Kidney (tissue), 14 donors: ENCODE results near the gene RYK. TPM values are rescaled to one million over a fixed set of nuclear protein-coding genes. Genes with fewer than 3 reads are reported as not detected.

ENCODE experiments used
- DNase-seq, 5 donors: peaks; one replicate each; pipeline ENCODE4 v3.0.0-alpha.2; 2013 to 2020
- FAIRE-seq: peaks from 2 replicates; lab custom pipeline; 2012; peaks lifted over from hg19 to GRCh38; lab: Jason Lieb, UNC
- H3K27ac ChIP-seq, 2 donors: one replicate each; pipeline ENCODE4 v1.7.0; 2013; ENCODE audit warnings: low read depth in 2 of 2, low read length in 2 of 2, inconsistent platforms in 1 of 2
- H3K27me3 ChIP-seq: one replicate; pipeline ENCODE4 v1.7.1; 2013; ENCODE audit warnings: low read length, inconsistent platforms; ENCODE audit not compliant: control insufficient read depth, insufficient read depth
- H3K36me3 ChIP-seq, 3 donors: one replicate each; pipeline versions ENCODE4 v1.7.0 to v1.7.1; 2013; ENCODE audit warnings: low read length in 3 of 3, control low read depth in 1 of 3, inconsistent platforms in 1 of 3; ENCODE audit not compliant: insufficient read depth in 3 of 3, control insufficient read depth in 2 of 3
- H3K4me1 ChIP-seq, 3 donors: one replicate each; pipeline versions ENCODE4 v1.7.0 to v1.7.1; 2013; ENCODE audit warnings: low read length in 3 of 3, inconsistent platforms in 1 of 3, low read depth in 1 of 3; ENCODE audit not compliant: control insufficient read depth in 2 of 3, insufficient read depth in 2 of 3
- H3K4me3 ChIP-seq, 3 donors: one replicate each; pipeline versions ENCODE4 v1.7.0 to v1.8.1; 2013; ENCODE audit warnings: low read length in 3 of 3, control low read depth in 1 of 3, inconsistent platforms in 1 of 3
- H3K9ac ChIP-seq, 3 donors: one replicate each; pipeline versions ENCODE4 v1.7.0 to v1.7.1; 2013; ENCODE audit warnings: low read length in 3 of 3, control low read depth in 1 of 3, inconsistent platforms in 1 of 3
- H3K9me3 ChIP-seq, 3 donors: one replicate each; pipeline versions ENCODE4 v1.7.0 to v1.7.1; 2013; ENCODE audit warnings: low read length in 3 of 3, control low read depth in 1 of 3, inconsistent platforms in 1 of 3; ENCODE audit not compliant: control insufficient read depth in 2 of 3, insufficient read depth in 1 of 3
- CTCF ChIP-seq: IDR thresholded peaks from 3 replicates; pipeline ENCODE4 v1.5.1; 2012; ENCODE audit warnings: mild to moderate bottlenecking, moderate library complexity, borderline replicate concordance; ENCODE audit not compliant: insufficient read depth; ENCODE audit errors: extremely low read depth
- intact Hi-C: fragments of 100-400 bp; cut with DNase I; formaldehyde crosslinking; loops from one replicate; pipeline ENCODE4 v1.11.1; 2022
- polyA plus RNA-seq: library from polyadenylated mRNA; stranded (reverse); fragments of 350-450 nt; fragmentation: Illumina TruSeq; extraction: RNeasy Lipid Tissue Mini Kit (QIAGEN cat#74804); gene quantifications from one replicate; pipeline ENCODE4 v1.2.3, GENCODE V29; 2014; ENCODE audit warnings: low read depth, low replicate concordance; ENCODE audit not compliant: insufficient read depth
- total RNA-seq: library from RNA; stranded (reverse); fragmentation: NEBNext Ultra II Directional; extraction: Animal tissue kit (Norgen Biotek cat#: 25700); gene quantifications from one replicate; pipeline ENCODE4 v1.2.1, GENCODE V29; 2021
- donor health status: control.
- donor health status: control.
- donor health status: control.
- donor health status: control.
- donor health status: control.
- donor health status: DM: yes; HTN: yes; CAD: no.
- donor health status: Normal renal cell carcinoma (clear cell type).

RYK gene
- total and polyA plus RNA-seq, 2 donors from 2014 or later, result 32.2 to 50.9 TPM

- intact Hi-C loops, result no loop called here
- Histone ChIP-seq H3K4me1 (peaks cover 0 to 29% (median 11%) of the 10 kb centered on the region in 3 donors), H3K36me3 (no peaks in the 10 kb centered on the region), H3K9me3 (no peaks in the 10 kb centered on the region), H3K27me3 (no peaks in the 10 kb centered on the region), H3K4me3 (no peak overlapping the region), H3K27ac (no peak overlapping the region), H3K9ac (no peak overlapping the region)
- DNase-seq (no peak), FAIRE-seq (no peak)
- no peak for TF ChIP-seq CTCF
Observed at GRCh38 chr3:134235577-134236076, 15.0 kb downstream of the RYK start.

- H3K27me3 ChIP-seq, result no peaks in the 10 kb centered on the region
- no peak for FAIRE-seq
- no peak overlapping the region for H3K9ac ChIP-seq
- no peak overlapping the region for H3K27ac ChIP-seq
- peaks cover 0 to 22% (median 3%) of the 10 kb centered on the region in 3 donors for H3K4me1 ChIP-seq
- H3K9me3 ChIP-seq, result no peaks in the 10 kb centered on the region
- TF ChIP-seq CTCF, result no peak
- H3K4me3 ChIP-seq, result no peak overlapping the region
- H3K36me3 ChIP-seq, result no peaks in the 10 kb centered on the region
- no peak for DNase-seq
- intact Hi-C loops, result no loop called here
Observed at GRCh38 chr3:134232951-134233350, 17.7 kb downstream of the RYK start.

- Histone ChIP-seq H3K27me3 (no peaks in the 10 kb centered on the region), H3K9me3 (no peaks in the 10 kb centered on the region), H3K36me3 (no peaks in the 10 kb centered on the region), H3K4me3 (no peak overlapping the region), H3K4me1 (peaks cover 0 to 14% (median 3%) of the 10 kb centered on the region in 3 donors), H3K27ac (no peak overlapping the region), H3K9ac (no peak overlapping the region)
- intact Hi-C loops, result no loop called here
- FAIRE-seq (no peak), DNase-seq (no peak)
- no peak for TF ChIP-seq CTCF
Observed at GRCh38 chr3:134232151-134232550, 18.5 kb downstream of the RYK start.

- Histone ChIP-seq H3K27ac (no peak overlapping the region), H3K9me3 (no peaks in the 10 kb centered on the region)
- intact Hi-C loops, result no loop called here
Observed at GRCh38 chr3:134231131-134231530, 19.5 kb downstream of the RYK start.

More at GRCh38 chr3:134231131-134231530, 19.5 kb downstream of the RYK start:
- H3K9ac ChIP-seq, result no peak overlapping the region
- H3K36me3 ChIP-seq, result no peaks in the 10 kb centered on the region
- peaks cover 0 to 4% (median 3%) of the 10 kb centered on the region in 3 donors for H3K4me1 ChIP-seq
- no peaks in the 10 kb centered on the region for H3K27me3 ChIP-seq
- DNase-seq (no peak), FAIRE-seq (no peak)
- no peak for TF ChIP-seq CTCF
- H3K4me3 ChIP-seq, result no peak overlapping the region
